Kidney (tissue), 14 donors: ENCODE results near the gene UGT1A10. TPM values are rescaled to one million over a fixed set of nuclear protein-coding genes. Genes with fewer than 3 reads are reported as not detected.
A peak's percentile ranks its signal among the peaks of the same experiment; 100 is the strongest.

Experiments used
- DNase-seq, 5 donors: peaks; one replicate each; pipeline ENCODE4 v3.0.0-alpha.2; 2013 to 2020
- FAIRE-seq: peaks from 2 replicates; lab custom pipeline; 2012; peaks lifted over from hg19 to GRCh38; lab: Jason Lieb, UNC
- H3K27ac ChIP-seq, 2 donors: one replicate each; pipeline ENCODE4 v1.7.0; 2013; ENCODE audit warnings: low read depth in 2 of 2, low read length in 2 of 2, inconsistent platforms in 1 of 2
- H3K27me3 ChIP-seq: one replicate; pipeline ENCODE4 v1.7.1; 2013; ENCODE audit warnings: low read length, inconsistent platforms; ENCODE audit not compliant: control insufficient read depth, insufficient read depth
- H3K36me3 ChIP-seq, 3 donors: one replicate each; pipeline versions ENCODE4 v1.7.0 to v1.7.1; 2013; ENCODE audit warnings: low read length in 3 of 3, control low read depth in 1 of 3, inconsistent platforms in 1 of 3; ENCODE audit not compliant: insufficient read depth in 3 of 3, control insufficient read depth in 2 of 3
- H3K4me1 ChIP-seq, 3 donors: one replicate each; pipeline versions ENCODE4 v1.7.0 to v1.7.1; 2013; ENCODE audit warnings: low read length in 3 of 3, inconsistent platforms in 1 of 3, low read depth in 1 of 3; ENCODE audit not compliant: control insufficient read depth in 2 of 3, insufficient read depth in 2 of 3
- H3K4me3 ChIP-seq, 3 donors: one replicate each; pipeline versions ENCODE4 v1.7.0 to v1.8.1; 2013; ENCODE audit warnings: low read length in 3 of 3, control low read depth in 1 of 3, inconsistent platforms in 1 of 3
- H3K9ac ChIP-seq, 3 donors: one replicate each; pipeline versions ENCODE4 v1.7.0 to v1.7.1; 2013; ENCODE audit warnings: low read length in 3 of 3, control low read depth in 1 of 3, inconsistent platforms in 1 of 3
- H3K9me3 ChIP-seq, 3 donors: one replicate each; pipeline versions ENCODE4 v1.7.0 to v1.7.1; 2013; ENCODE audit warnings: low read length in 3 of 3, control low read depth in 1 of 3, inconsistent platforms in 1 of 3; ENCODE audit not compliant: control insufficient read depth in 2 of 3, insufficient read depth in 1 of 3
- CTCF ChIP-seq: IDR thresholded peaks from 3 replicates; pipeline ENCODE4 v1.5.1; 2012; ENCODE audit warnings: mild to moderate bottlenecking, moderate library complexity, borderline replicate concordance; ENCODE audit not compliant: insufficient read depth; ENCODE audit errors: extremely low read depth
- intact Hi-C: fragments of 100-400 bp; cut with DNase I; formaldehyde crosslinking; loops from one replicate; pipeline ENCODE4 v1.11.1; 2022
- polyA plus RNA-seq: library from polyadenylated mRNA; stranded (reverse); fragments of 350-450 nt; fragmentation: Illumina TruSeq; extraction: RNeasy Lipid Tissue Mini Kit (QIAGEN cat#74804); gene quantifications from one replicate; pipeline ENCODE4 v1.2.3, GENCODE V29; 2014; ENCODE audit warnings: low read depth, low replicate concordance; ENCODE audit not compliant: insufficient read depth
- total RNA-seq: library from RNA; stranded (reverse); fragmentation: NEBNext Ultra II Directional; extraction: Animal tissue kit (Norgen Biotek cat#: 25700); gene quantifications from one replicate; pipeline ENCODE4 v1.2.1, GENCODE V29; 2021
- donor health status: control.
- donor health status: control.
- donor health status: control.
- donor health status: control.
- donor health status: control.
- donor health status: DM: yes; HTN: yes; CAD: no.
- donor health status: Normal renal cell carcinoma (clear cell type).

UGT1A10 gene
- total and polyA plus RNA-seq, 2 donors from 2014 or later = 6.6 TPM; not detected in 1

DNA sequence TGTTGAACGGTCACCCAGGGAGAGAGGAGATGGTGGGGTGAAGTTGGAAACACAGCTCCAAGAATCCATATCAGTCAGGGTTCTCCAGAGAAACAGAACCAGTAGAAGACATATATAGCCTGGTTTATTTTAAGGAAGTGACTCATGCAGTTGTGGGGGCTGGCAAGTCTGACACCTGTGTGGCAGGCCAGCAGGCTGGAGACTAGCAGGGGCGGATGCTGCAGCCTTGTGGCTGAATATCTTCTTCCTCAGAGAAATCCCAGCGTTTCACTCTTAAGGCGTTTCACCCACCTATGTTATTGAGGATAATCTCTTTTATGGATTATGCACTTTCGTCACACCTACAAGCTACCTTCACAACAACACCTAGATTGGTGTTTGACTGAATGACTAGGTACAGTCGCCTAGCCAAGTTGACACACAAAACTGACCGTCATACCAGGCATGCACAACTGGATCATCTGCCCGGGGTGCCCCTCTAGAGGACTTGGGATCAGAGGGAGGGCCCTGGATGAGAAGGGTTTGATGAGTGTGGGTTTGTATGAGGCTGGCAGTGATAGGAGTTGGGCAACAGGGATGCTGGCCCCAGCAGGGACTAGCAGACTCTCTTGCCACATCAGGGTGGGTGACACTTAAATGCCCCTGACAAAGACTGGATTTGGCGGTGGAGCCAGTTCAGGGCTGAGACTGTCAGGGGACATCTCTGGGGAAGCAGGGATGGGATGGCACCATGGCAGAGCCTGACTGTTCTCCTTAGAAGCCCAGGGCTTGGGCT is 165.3 kb downstream of the UGT1A10 start:
- H3K36me3 ChIP-seq = no peaks in the 10 kb centered on the region

GRCh38 chr2:233802132-233802815 is 166.0 kb downstream of the UGT1A10 start:
- H3K36me3 ChIP-seq = no peaks in the 10 kb centered on the region
- TF ChIP-seq CTCF = no peak
- H3K9ac ChIP-seq = no peak overlapping the region
- intact Hi-C loops = no loop called here
- H3K27ac ChIP-seq = no peak overlapping the region
- no peak overlapping the region for H3K4me3 ChIP-seq
- FAIRE-seq = no peak
- no peaks in the 10 kb centered on the region for H3K27me3 ChIP-seq
- H3K4me1 ChIP-seq = no peaks in the 10 kb centered on the region
- no peaks in the 10 kb centered on the region for H3K9me3 ChIP-seq
- peak in 1 of 5 donors; percentile 22 for DNase-seq

More for the DNA sequence above, 165.3 kb downstream of the UGT1A10 start:
- Histone ChIP-seq H3K4me3 (no peak overlapping the region), H3K27ac (no peak overlapping the region), H3K4me1 (no peaks in the 10 kb centered on the region), H3K9me3 (no peaks in the 10 kb centered on the region), H3K27me3 (no peaks in the 10 kb centered on the region), H3K9ac (no peak overlapping the region)
- FAIRE-seq (no peak), DNase-seq (no peak)
- TF ChIP-seq CTCF = no peak
- intact Hi-C loops = no loop called here

- DNase-seq = peak in 1 of 5 donors; percentile 33
- H3K36me3 ChIP-seq = no peaks in the 10 kb centered on the region
- TF ChIP-seq CTCF = no peak
- H3K4me1 ChIP-seq = no peaks in the 10 kb centered on the region
- no peak overlapping the region for H3K9ac ChIP-seq
- no peaks in the 10 kb centered on the region for H3K27me3 ChIP-seq
- FAIRE-seq = no peak
- H3K4me3 ChIP-seq = no peak overlapping the region
- no peaks in the 10 kb centered on the region for H3K9me3 ChIP-seq
- no peak overlapping the region for H3K27ac ChIP-seq
- intact Hi-C loops = no loop called here
Observed at GRCh38 chr2:233803292-233803911, 167.2 kb downstream of the UGT1A10 start.
